Fibroblast of mammary gland (primary cell): ENCODE data around the gene COQ8B.
A peak's percentile ranks its signal among the peaks of the same experiment; 100 is the strongest.

Experiments
- DNase-seq: peaks from one replicate; pipeline ENCODE4 v3.0.0-alpha.2; 2010; ENCODE audit warnings: low read depth
- H3K4me3 ChIP-seq: 2 replicates; pipeline ENCODE4 v1.5.1; 2011; ENCODE audit warnings: low read depth, mild to moderate bottlenecking, low read length, moderate library complexity; ENCODE audit not compliant: control insufficient read depth
- CTCF ChIP-seq: conservative IDR thresholded peaks from 2 replicates; pipeline ENCODE4 v1.5.1; 2011; ENCODE audit warnings: low read depth, low read length, inconsistent platforms; ENCODE audit not compliant: control insufficient read depth, insufficient read depth

The COQ8B gene

GRCh38 chr19:40756502-40757110 is 39.9 kb upstream of the COQ8B start:
- DNase-seq, result no peak
- no peak overlapping the region for H3K4me3 ChIP-seq

GRCh38 chr19:40755791-40756190 is 39.1 kb upstream of the COQ8B start:
- DNase-seq, result no peak
- no peak for TF ChIP-seq CTCF
- no peak overlapping the region for H3K4me3 ChIP-seq

More at GRCh38 chr19:40756502-40757110, 39.9 kb upstream of the COQ8B start:
- TF ChIP-seq CTCF, result no peak

GRCh38 chr19:40755248-40755624 is 38.5 kb upstream of the COQ8B start:
- DNase-seq, result no peak
- TF ChIP-seq CTCF, result no peak
- H3K4me3 ChIP-seq, result no peak overlapping the region

GRCh38 chr19:40754611-40755247 is 38.0 kb upstream of the COQ8B start:
- DNase-seq, result peak; percentile 36
- TF ChIP-seq CTCF, result no peak
- no peak overlapping the region for H3K4me3 ChIP-seq

- DNase-seq, result no peak
- H3K4me3 ChIP-seq, result peak overlapping the region; percentile 79
- no peak for TF ChIP-seq CTCF
Observed at GRCh38 chr19:40752257-40752781, 35.6 kb upstream of the COQ8B start.

- peak; percentile 97 for DNase-seq
- TF ChIP-seq CTCF, result no peak
- peak within 1 kb of the TSS; percentile 79 for H3K4me3 ChIP-seq
Observed at GRCh38 chr19:40750874-40751537, 34.3 kb upstream of the COQ8B start, which contains the start of gene SNRPA. TSS of gene SNRPA (plus strand) at chr19:40751203. CDS start at chr19:40751409, 206 bp downstream.
